Measurements from ENCODE around the gene IL25. TPM values are rescaled to one million over a fixed set of nuclear protein-coding genes. Genes with fewer than 3 reads are reported as not detected.

IL25 gene
- total and polyA plus RNA-seq, 4 donors, result not detected

DNA sequence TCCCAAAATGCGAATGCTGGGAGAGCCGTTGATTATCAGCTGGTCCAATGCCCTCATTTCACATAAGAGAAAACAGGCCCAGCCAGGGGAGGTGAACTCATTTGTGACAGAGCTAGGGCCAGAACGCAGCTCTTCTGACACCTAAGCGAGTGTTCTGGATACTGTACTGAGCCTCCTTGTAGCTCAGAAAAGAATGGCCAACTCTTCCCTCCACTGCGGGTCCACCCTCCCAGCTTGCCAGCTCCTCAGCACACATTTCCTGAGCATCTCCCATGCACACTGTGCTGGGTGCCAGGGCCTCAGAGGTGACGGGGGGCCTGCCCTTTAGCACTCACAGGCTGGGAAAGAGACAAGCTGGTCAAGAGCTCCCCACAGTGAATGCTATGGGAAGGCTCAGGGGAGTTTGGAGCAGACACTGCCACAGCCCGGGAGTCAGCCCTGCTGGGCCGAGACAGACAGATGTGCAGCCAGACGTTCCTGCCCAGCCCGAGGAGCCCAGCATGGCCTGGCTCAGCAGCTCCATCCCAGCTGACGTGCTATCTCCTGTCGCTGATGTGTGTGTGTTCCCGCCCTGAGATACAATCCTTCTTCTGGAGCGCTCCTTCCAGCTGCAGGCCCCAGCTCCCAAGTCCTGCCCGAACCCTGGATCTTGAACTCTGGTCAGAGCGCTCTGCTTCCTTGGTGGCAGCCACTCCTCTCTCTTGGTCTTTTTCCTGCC lies 7.7 kb downstream of the IL25 start:
- Histone ChIP-seq H3K36me3 (ENCODE audit: control insufficient read depth in 4 of 4, insufficient read depth in 4 of 4, low read length in 4 of 4) (peaks cover 0 to 6% (median 0%) of the 10 kb centered on the region in 4 donors), H3K27ac (ENCODE audit: low read depth in 1 of 2, low read length in 1 of 2) (no peak overlapping the region), H3K4me1 (ENCODE audit: control insufficient read depth in 5 of 5, insufficient read depth in 5 of 5, low read length in 5 of 5) (peaks cover 0 to 12% (median 0%) of the 10 kb centered on the region in 5 donors), H3K4me3 (no peak overlapping the region), H3K27me3 (ENCODE audit: control insufficient read depth in 3 of 3, insufficient read depth in 3 of 3, low read length in 2 of 3) (no peaks in the 10 kb centered on the region), H3K9me3 (ENCODE audit: control insufficient read depth in 4 of 4, insufficient read depth in 3 of 4, low read length in 3 of 4) (no peaks in the 10 kb centered on the region), H3K9ac (ENCODE audit: insufficient read depth in 1 of 2, low read length in 2 of 2) (no peak overlapping the region)
- WGBS, 2 donors, result 62 to 83% methylated on average over 16 of the region's 16 CpGs
- TF ChIP-seq, protein P1, sequence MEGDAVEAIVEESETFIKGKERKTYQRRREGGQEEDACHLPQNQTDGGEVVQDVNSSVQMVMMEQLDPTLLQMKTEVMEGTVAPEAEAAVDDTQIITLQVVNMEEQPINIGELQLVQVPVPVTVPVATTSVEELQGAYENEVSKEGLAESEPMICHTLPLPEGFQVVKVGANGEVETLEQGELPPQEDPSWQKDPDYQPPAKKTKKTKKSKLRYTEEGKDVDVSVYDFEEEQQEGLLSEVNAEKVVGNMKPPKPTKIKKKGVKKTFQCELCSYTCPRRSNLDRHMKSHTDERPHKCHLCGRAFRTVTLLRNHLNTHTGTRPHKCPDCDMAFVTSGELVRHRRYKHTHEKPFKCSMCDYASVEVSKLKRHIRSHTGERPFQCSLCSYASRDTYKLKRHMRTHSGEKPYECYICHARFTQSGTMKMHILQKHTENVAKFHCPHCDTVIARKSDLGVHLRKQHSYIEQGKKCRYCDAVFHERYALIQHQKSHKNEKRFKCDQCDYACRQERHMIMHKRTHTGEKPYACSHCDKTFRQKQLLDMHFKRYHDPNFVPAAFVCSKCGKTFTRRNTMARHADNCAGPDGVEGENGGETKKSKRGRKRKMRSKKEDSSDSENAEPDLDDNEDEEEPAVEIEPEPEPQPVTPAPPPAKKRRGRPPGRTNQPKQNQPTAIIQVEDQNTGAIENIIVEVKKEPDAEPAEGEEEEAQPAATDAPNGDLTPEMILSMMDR (IDR thresholded peaks at IDR 0.05; ENCODE audit: control extremely low read depth, extremely low read depth), result no peak
- ATAC-seq (ENCODE audit: insufficient read depth, low FRiP score) (no peak), DNase-seq (no peak)

DNA sequence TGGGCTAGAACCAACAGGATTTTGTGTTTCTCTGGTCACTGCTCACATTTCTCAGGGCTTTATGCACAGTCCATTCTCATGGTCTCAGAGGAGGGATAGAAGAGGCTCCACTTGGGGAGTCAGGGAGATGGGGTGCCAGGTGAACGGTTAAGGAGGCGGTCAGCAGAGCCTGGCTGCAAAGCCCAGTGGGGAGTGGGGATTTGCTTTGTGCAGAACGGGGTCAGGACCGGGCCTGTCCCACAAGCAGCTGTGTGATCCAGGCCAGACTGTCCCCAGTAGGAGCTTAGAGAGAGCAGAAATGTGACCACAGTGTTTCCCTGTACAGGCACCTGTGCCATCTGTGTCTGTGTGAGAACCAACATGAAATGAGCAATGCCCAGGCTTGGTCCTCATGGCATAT lies 8.4 kb downstream of the IL25 start:
- DNase-seq (no peak), ATAC-seq (ENCODE audit: insufficient read depth, low FRiP score) (no peak)
- Histone ChIP-seq H3K4me1 (ENCODE audit: control insufficient read depth in 5 of 5, insufficient read depth in 5 of 5, low read length in 5 of 5) (peaks cover 0 to 12% (median 0%) of the 10 kb centered on the region in 5 donors), H3K27ac (ENCODE audit: low read depth in 1 of 2, low read length in 1 of 2) (no peak overlapping the region), H3K9me3 (ENCODE audit: control insufficient read depth in 4 of 4, insufficient read depth in 3 of 4, low read length in 3 of 4) (no peaks in the 10 kb centered on the region), H3K9ac (ENCODE audit: insufficient read depth in 1 of 2, low read length in 2 of 2) (no peak overlapping the region), H3K27me3 (ENCODE audit: control insufficient read depth in 3 of 3, insufficient read depth in 3 of 3, low read length in 2 of 3) (no peaks in the 10 kb centered on the region), H3K36me3 (ENCODE audit: control insufficient read depth in 4 of 4, insufficient read depth in 4 of 4, low read length in 4 of 4) (peaks cover 0 to 10% (median 0%) of the 10 kb centered on the region in 4 donors), H3K4me3 (no peak overlapping the region)
- TF ChIP-seq, protein P1 (IDR thresholded peaks at IDR 0.05; ENCODE audit: control extremely low read depth, extremely low read depth), result no peak
- WGBS, 2 donors, result 74 to 92% methylated on average over 4 of the region's 4 CpGs

DNA sequence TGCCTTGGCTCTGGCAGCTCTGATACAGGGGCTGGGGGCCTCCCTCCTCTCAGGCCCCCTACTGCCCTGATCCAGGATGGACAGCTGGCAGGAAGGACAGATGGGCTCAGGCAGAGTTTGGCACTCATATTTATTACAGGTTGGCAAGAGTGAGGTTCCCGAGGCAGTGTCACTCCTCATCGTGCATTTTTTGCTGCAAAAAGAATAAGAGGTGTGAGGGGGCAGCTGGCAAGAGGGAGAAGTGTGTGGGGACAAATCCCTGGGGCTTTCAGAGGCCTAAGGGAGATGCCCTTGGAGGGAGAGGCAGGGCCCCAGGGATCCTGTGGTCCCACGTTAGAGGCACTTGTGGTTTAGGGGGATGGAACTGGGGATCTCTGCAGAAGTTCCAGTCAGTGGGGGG lies 9.3 kb downstream of the IL25 start:
- H3K9me3 ChIP-seq (ENCODE audit: control insufficient read depth in 4 of 4, insufficient read depth in 3 of 4, low read length in 3 of 4), result no peaks in the 10 kb centered on the region
- DNase-seq, result no peak
- no peak for ATAC-seq (ENCODE audit: insufficient read depth, low FRiP score)
- H3K4me1 ChIP-seq (ENCODE audit: control insufficient read depth in 5 of 5, insufficient read depth in 5 of 5, low read length in 5 of 5), result peaks cover 0 to 6% (median 0%) of the 10 kb centered on the region in 5 donors
- TF ChIP-seq, protein P1 (IDR thresholded peaks at IDR 0.05; ENCODE audit: control extremely low read depth, extremely low read depth), result no peak
- WGBS, 2 donors, result 44 to 45% methylated on average over 3 of the region's 3 CpGs
- H3K9ac ChIP-seq (ENCODE audit: insufficient read depth in 1 of 2, low read length in 2 of 2), result no peak overlapping the region
- H3K27ac ChIP-seq (ENCODE audit: low read depth in 1 of 2, low read length in 1 of 2), result peak overlapping the region in 1 of 2 donors; percentile 0
- H3K4me3 ChIP-seq, result no peak overlapping the region
- H3K36me3 ChIP-seq (ENCODE audit: control insufficient read depth in 4 of 4, insufficient read depth in 4 of 4, low read length in 4 of 4), result peaks cover 0 to 10% (median 0%) of the 10 kb centered on the region in 4 donors
- no peaks in the 10 kb centered on the region for H3K27me3 ChIP-seq (ENCODE audit: control insufficient read depth in 3 of 3, insufficient read depth in 3 of 3, low read length in 2 of 3)
